Sigmoid colon (tissue), 7 donors: Measurements from ENCODE around the gene MESD. TPM values are rescaled to one million over a fixed set of nuclear protein-coding genes. Genes with fewer than 3 reads are reported as not detected.
A peak's percentile ranks its signal among the peaks of the same experiment; 100 is the strongest.

Source experiments
- DNase-seq: peaks from one replicate; pipeline ENCODE4 v3.0.0-alpha.2; 2019
- H3K27ac ChIP-seq, 4 donors: fragments of 200-600 bp; sonication (generic); one replicate each; pipeline ENCODE4 v1.5.1; 2016 to 2019; ENCODE audit warnings: mild to moderate bottlenecking in 1 of 4
- H3K27me3 ChIP-seq, 3 donors: fragments of 200-600 bp; sonication (generic); one replicate each; pipeline ENCODE4 v1.5.1; 2019; ENCODE audit warnings: mild to moderate bottlenecking in 1 of 3
- H3K36me3 ChIP-seq, 4 donors: fragments of 200-600 bp; sonication (generic); one replicate each; pipeline ENCODE4 v1.5.1; 2016 to 2019
- H3K4me1 ChIP-seq, 4 donors: fragments of 200-600 bp; sonication (generic); one replicate each; pipeline ENCODE4 v1.5.1; 2017 to 2019
- H3K4me3 ChIP-seq, 4 donors: fragments of 200-600 bp; sonication (generic); one replicate each; pipeline ENCODE4 v1.5.1; 2017 to 2019; ENCODE audit warnings: mild to moderate bottlenecking in 2 of 4, moderate library complexity in 1 of 4
- H3K9me3 ChIP-seq, 4 donors: fragments of 200-600 bp in 3 of 4; sonication (generic) in 3 of 4; one replicate each; pipeline versions ENCODE4 v1.5.1 to v1.6.1; 2013 to 2019
- CTCF ChIP-seq, 4 experiments: fragments of 450-650 bp in 3 of 4; fragments of 200-600 bp in 1 of 4; IDR thresholded peaks; one replicate each; pipeline ENCODE4 v1.5.1; 2016 to 2019; ENCODE audit warnings: antibody characterized with exemption in 4 of 4, mild to moderate bottlenecking in 3 of 4, moderate library complexity in 2 of 4
- EP300 ChIP-seq, 4 donors: sonication (generic); formaldehyde crosslinking; IDR thresholded peaks; one replicate each; pipeline ENCODE4 v1.6.1; 2017; ENCODE audit warnings: antibody characterized with exemption in 4 of 4
- POLR2A ChIP-seq, 2 donors: fragments of 450-650 bp; IDR thresholded peaks; one replicate each; pipeline ENCODE4 v1.6.1; 2016; ENCODE audit warnings: antibody characterized with exemption in 2 of 2, mild to moderate bottlenecking in 2 of 2, moderate library complexity in 2 of 2
- POLR2AphosphoS5 ChIP-seq, 4 donors: sonication (generic); formaldehyde crosslinking; IDR thresholded peaks; one replicate each; pipeline ENCODE4 v1.6.1; 2017; ENCODE audit warnings: antibody characterized with exemption in 4 of 4
- WGBS, 2 donors: extraction: QIAGEN DNeasy Blood & Tissue Kit; methylation state at CpG; one replicate each; pipeline ENCODE4 v1.1.7; 2013; 5-methylcytosine and 5-hydroxymethylcytosine counted together
- intact Hi-C: fragments of 100-400 bp; cut with DNase I; formaldehyde crosslinking; loops from one replicate; pipeline ENCODE4 v1.15.1; 2023
- polyA plus RNA-seq, 3 donors: library from polyadenylated mRNA; stranded (reverse); fragments of 200-250 nt; gene quantifications; one replicate each; pipeline ENCODE4 v1.2.3, GENCODE V29; 2013
- total RNA-seq, 4 donors: library from RNA; depleted of rRNA; stranded (reverse); fragments of >200 nt; gene quantifications; one replicate each; pipeline ENCODE4 v1.1.0, GENCODE V29; 2016
- donor health status: healthy with polysubstance abuse.
- donor health status: Bipolar disorder and iron deficiency.
- donor health status: healthy.

Gene MESD
- total and polyA plus RNA-seq, 7 donors = 5.4 to 20.8 (median 14.6) TPM

- TF ChIP-seq CTCF (IDR thresholded peaks at IDR 0.05) (no peak), EP300 (IDR thresholded peaks at IDR 0.05) (no peak), POLR2A (IDR thresholded peaks at IDR 0.05) (no peak), POLR2AphosphoS5 (IDR thresholded peaks at IDR 0.05) (no peak)
- Histone ChIP-seq H3K27me3 (no peaks in the 10 kb centered on the region), H3K9me3 (no peaks in the 10 kb centered on the region), H3K36me3 (peaks cover 0 to 39% (median 6%) of the 10 kb centered on the region in 4 donors), H3K4me3 (no peak overlapping the region), H3K27ac (no peak overlapping the region), H3K4me1 (peaks cover 0 to 30% (median 18%) of the 10 kb centered on the region in 4 donors)
- DNase-seq = no peak
- 84 to 92% methylated on average over 5 of the region's 5 CpGs for WGBS, 2 donors
- intact Hi-C loops = no loop called here
These were observed 6.8 kb downstream of the MESD start for GRCh38 chr15:80982839-80983238.

GRCh38 chr15:80982205-80982604 lies 7.4 kb downstream of the MESD start:
- no peak overlapping the region for H3K27ac ChIP-seq
- peaks cover 0 to 31% (median 13%) of the 10 kb centered on the region in 4 donors for H3K4me1 ChIP-seq
- no peak for DNase-seq
- no peak overlapping the region for H3K4me3 ChIP-seq
- TF ChIP-seq EP300 (IDR thresholded peaks at IDR 0.05) = no peak
- TF ChIP-seq CTCF (IDR thresholded peaks at IDR 0.05) = no peak
- no peak for TF ChIP-seq POLR2A (IDR thresholded peaks at IDR 0.05)
- no peak for TF ChIP-seq POLR2AphosphoS5 (IDR thresholded peaks at IDR 0.05)
- peaks cover 0 to 39% (median 6%) of the 10 kb centered on the region in 4 donors for H3K36me3 ChIP-seq
- no peaks in the 10 kb centered on the region for H3K9me3 ChIP-seq
- intact Hi-C loops = no loop called here
- 92 to 93% methylated on average over 2 of the region's 2 CpGs for WGBS, 2 donors
- no peaks in the 10 kb centered on the region for H3K27me3 ChIP-seq

- Histone ChIP-seq H3K36me3 (peaks cover 0 to 39% (median 6%) of the 10 kb centered on the region in 4 donors), H3K27me3 (no peaks in the 10 kb centered on the region), H3K9me3 (no peaks in the 10 kb centered on the region), H3K4me3 (no peak overlapping the region), H3K27ac (peak overlapping the region in 1 of 4 donors; percentile 36), H3K4me1 (peaks cover 0 to 20% (median 5%) of the 10 kb centered on the region in 4 donors)
- intact Hi-C loops = loop anchor here (5.0 to 10.0 kb wide), 2 partner anchors 128 to 285 kb away; partner anchors contain the start of gene ABHD17C
- WGBS, 2 donors = 86 to 91% methylated on average over 8 of the region's 8 CpGs
- no peak for DNase-seq
- TF ChIP-seq EP300 (IDR thresholded peaks at IDR 0.05) = no peak
- TF ChIP-seq POLR2AphosphoS5 (IDR thresholded peaks at IDR 0.05) = no peak
- TF ChIP-seq CTCF (IDR thresholded peaks at IDR 0.05) = no peak
- TF ChIP-seq POLR2A (IDR thresholded peaks at IDR 0.05) = no peak
These were observed 9.9 kb downstream of the MESD start for GRCh38 chr15:80979538-80980200.

- H3K36me3 ChIP-seq = peaks cover 0 to 39% (median 6%) of the 10 kb centered on the region in 4 donors
- H3K27ac ChIP-seq = peak overlapping the region in 1 of 4 donors; percentile 36
- H3K27me3 ChIP-seq = no peaks in the 10 kb centered on the region
- peaks cover 0 to 20% (median 5%) of the 10 kb centered on the region in 4 donors for H3K4me1 ChIP-seq
- intact Hi-C loops = loop anchor here (5.0 to 10.0 kb wide), 2 partner anchors 128 to 284 kb away; partner anchors contain the start of gene ABHD17C
- DNase-seq = no peak
- WGBS, 2 donors = 85 to 92% methylated on average over 7 of the region's 7 CpGs
- H3K9me3 ChIP-seq = no peaks in the 10 kb centered on the region
- no peak overlapping the region for H3K4me3 ChIP-seq
- TF ChIP-seq POLR2AphosphoS5 (IDR thresholded peaks at IDR 0.05) (no peak), EP300 (IDR thresholded peaks at IDR 0.05) (no peak), CTCF (IDR thresholded peaks at IDR 0.05) (no peak), POLR2A (IDR thresholded peaks at IDR 0.05) (no peak)
These were observed 10.8 kb downstream of the MESD start for GRCh38 chr15:80978685-80979329.
